Kidney epithelial cell (primary cell): Measurements from ENCODE around the gene PER3. TPM values are rescaled to one million over a fixed set of nuclear protein-coding genes. Genes with fewer than 3 reads are reported as not detected.

Experiments used
- DNase-seq: peaks from one replicate; pipeline ENCODE4 v3.0.0-alpha.2; 2010; ENCODE audit warnings: low read depth
- H3K27me3 ChIP-seq: 2 replicates; pipeline ENCODE4 v1.6.0; 2011; ENCODE audit warnings: low read length; ENCODE audit not compliant: control insufficient read depth, insufficient read depth
- H3K36me3 ChIP-seq: 2 replicates; pipeline ENCODE4 v1.5.1; 2011; ENCODE audit warnings: low read length; ENCODE audit not compliant: control insufficient read depth, insufficient read depth
- H3K4me3 ChIP-seq: 2 replicates; pipeline ENCODE4 v1.5.1; 2011; ENCODE audit warnings: low read depth, mild to moderate bottlenecking, control low read depth, low read length
- CTCF ChIP-seq: IDR thresholded peaks from 2 replicates; pipeline ENCODE4 v1.5.1; 2011; ENCODE audit warnings: mild to moderate bottlenecking, moderate library complexity, low read length, control low read depth, inconsistent platforms; ENCODE audit not compliant: insufficient read depth, poor library complexity, severe bottlenecking
- total RNA-seq: library from RNA; depleted of rRNA; stranded (reverse); fragments of >200 nt; gene quantifications from 2 replicates; pipeline ENCODE4 v1.2.3, GENCODE V29; 2015

The PER3 gene
- total RNA-seq, 1 donor from 2014 or later, result 3.8 TPM

- H3K4me3 ChIP-seq, result no peak overlapping the region
- H3K36me3 ChIP-seq, result no peaks in the 10 kb centered on the region
- DNase-seq, result no peak
These were observed 43.2 kb downstream of the PER3 start for GRCh38 chr1:7827126-7827955.

GRCh38 chr1:7831458-7831857 lies 47.4 kb downstream of the PER3 start:
- DNase-seq, result no peak
- H3K36me3 ChIP-seq, result no peaks in the 10 kb centered on the region
- no peak overlapping the region for H3K4me3 ChIP-seq

More at GRCh38 chr1:7827126-7827955, 43.2 kb downstream of the PER3 start:
- no peaks in the 10 kb centered on the region for H3K27me3 ChIP-seq
- TF ChIP-seq CTCF, result no peak

GRCh38 chr1:7833035-7833434 lies 48.9 kb downstream of the PER3 start:
- H3K4me3 ChIP-seq, result no peak overlapping the region
- no peak for TF ChIP-seq CTCF
- DNase-seq, result no peak
- no peaks in the 10 kb centered on the region for H3K27me3 ChIP-seq
- no peaks in the 10 kb centered on the region for H3K36me3 ChIP-seq

More at GRCh38 chr1:7831458-7831857, 47.4 kb downstream of the PER3 start:
- no peak for TF ChIP-seq CTCF
- no peaks in the 10 kb centered on the region for H3K27me3 ChIP-seq

GRCh38 chr1:7838714-7839113 lies 54.6 kb downstream of the PER3 start:
- Histone ChIP-seq H3K36me3 (no peaks in the 10 kb centered on the region), H3K4me3 (no peak overlapping the region), H3K27me3 (no peaks in the 10 kb centered on the region)
- no peak for DNase-seq
- TF ChIP-seq CTCF, result no peak

- Histone ChIP-seq H3K4me3 (no peak overlapping the region), H3K36me3 (no peaks in the 10 kb centered on the region)
- TF ChIP-seq CTCF, result no peak
These were observed 55.4 kb downstream of the PER3 start for GRCh38 chr1:7839526-7839925.

GRCh38 chr1:7842517-7842916 lies 58.4 kb downstream of the PER3 start:
- no peak overlapping the region for H3K4me3 ChIP-seq
- no peak for TF ChIP-seq CTCF
- DNase-seq, result no peak
- H3K36me3 ChIP-seq, result no peaks in the 10 kb centered on the region
- no peaks in the 10 kb centered on the region for H3K27me3 ChIP-seq

More at GRCh38 chr1:7839526-7839925, 55.4 kb downstream of the PER3 start:
- no peaks in the 10 kb centered on the region for H3K27me3 ChIP-seq
- no peak for DNase-seq
